ENCODE results near the gene SOHLH1. TPM values are rescaled to one million over a fixed set of nuclear protein-coding genes. Genes with fewer than 3 reads are reported as not detected.

SOHLH1 gene
- total RNA-seq, 1 experiment from 2014 or later = not detected

DNA sequence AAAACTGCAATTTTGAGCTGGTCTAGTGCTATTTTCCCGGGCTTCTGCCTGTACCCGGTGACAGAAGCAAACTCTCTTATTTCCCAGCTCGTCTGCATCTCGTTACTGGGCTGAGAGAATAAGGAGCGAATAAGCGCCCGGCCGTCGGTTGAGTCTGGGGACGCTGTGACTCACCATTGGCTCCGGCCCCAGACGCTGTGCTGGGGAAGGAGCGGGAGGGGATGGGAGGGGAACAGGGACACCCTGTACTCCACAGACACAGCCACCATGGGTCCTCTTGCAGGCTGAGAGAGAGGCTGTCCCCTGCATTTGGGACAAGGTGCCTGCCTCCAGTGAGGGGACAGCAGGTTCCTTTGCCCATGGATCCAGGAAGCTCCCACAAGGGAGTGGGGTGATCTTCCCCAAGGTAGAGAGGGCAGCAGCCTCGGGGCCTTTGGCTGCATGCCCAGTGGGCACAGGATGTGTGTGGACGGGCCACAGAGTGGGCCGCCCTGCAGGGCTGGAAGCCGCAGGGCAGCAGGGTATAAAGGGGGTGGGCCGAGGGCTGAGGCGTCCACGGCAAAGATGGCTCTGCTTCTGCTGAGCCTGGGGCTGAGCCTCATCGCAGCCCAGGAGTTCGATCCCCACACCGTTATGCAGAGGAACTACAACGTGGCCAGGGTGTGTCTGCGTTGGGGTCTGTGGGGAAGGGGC is 36.4 kb downstream of the SOHLH1 start, which contains the start of gene LCN9:
Gene LCN9, plus strand, starts transcription at position 552 of the 693 bp plus-strand sequence. Its CDS starts 13 bp downstream, at position 565.
- DNase-seq (ENCODE audit: low read depth) = peak; percentile 57

GRCh38 chr9:135661816-135662560 is 37.3 kb downstream of the SOHLH1 start:
- DNase-seq (ENCODE audit: low read depth) = no peak

DNA sequence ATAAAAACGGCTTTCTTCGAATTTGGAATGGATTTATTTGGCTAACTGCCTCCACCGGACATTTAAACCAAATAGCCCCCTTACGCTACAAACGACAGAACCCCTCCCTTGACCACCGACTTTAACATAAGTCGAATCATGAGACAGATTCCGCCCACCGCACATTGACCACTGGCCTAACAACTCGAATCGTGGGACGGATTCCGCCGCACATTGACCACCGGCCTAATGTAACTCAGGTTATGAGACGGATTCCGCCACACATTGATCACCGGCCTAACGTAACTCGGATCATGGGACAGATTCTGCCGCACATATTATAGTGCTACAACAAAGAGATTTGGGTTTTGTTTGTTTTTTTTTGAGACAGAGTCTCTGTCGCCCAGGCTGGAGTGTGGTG is 38.9 kb downstream of the SOHLH1 start:
- no peak for DNase-seq (ENCODE audit: low read depth)

- DNase-seq (ENCODE audit: low read depth) = no peak
Measured at GRCh38 chr9:135659252-135659651, 40.0 kb downstream of the SOHLH1 start.

- no peak for DNase-seq (ENCODE audit: low read depth)
Measured at GRCh38 chr9:135657416-135657815, 41.9 kb downstream of the SOHLH1 start.

DNA sequence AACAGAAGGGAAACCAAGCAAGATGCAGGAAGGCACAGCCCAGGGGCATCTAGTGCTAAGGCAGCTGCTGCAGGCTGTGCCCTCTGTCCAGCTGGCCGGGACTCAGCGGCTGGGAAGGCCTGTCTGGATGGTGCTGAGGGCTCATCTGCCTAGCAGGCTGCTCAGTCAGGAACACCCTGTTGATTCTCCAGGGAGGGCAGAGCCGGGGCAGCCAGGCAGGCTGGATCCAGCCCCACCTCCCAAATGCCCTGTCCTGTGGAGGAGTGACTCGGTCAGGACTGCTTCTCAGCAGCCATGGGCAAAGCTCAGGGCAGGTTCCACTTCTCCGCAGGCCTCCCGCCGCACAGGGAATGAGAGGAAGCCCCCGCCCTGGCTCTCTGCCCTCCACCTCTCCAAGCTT is 44.0 kb downstream of the SOHLH1 start:
- no peak for DNase-seq (ENCODE audit: low read depth)

DNA sequence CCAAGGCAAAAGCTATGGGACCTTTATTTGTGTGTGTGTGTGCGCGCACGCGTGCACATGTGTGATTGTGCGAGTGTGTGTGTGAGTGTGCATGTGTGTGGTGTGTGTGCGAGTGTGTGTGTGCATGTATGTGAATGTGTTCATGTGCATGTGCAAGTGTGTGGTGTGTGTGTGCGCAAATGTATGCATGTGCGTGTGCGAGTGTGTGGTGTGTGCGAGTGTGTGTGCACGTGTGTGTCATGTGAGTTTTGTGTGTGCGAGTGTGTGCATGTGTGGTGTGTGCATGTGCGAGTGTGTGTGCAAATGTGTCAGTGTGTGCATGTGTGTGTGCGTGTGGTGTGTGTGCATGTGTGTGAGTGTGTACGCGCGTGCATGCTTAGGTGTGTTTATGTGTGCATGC is 48.9 kb downstream of the SOHLH1 start:
- no peak for DNase-seq (ENCODE audit: low read depth)

DNA sequence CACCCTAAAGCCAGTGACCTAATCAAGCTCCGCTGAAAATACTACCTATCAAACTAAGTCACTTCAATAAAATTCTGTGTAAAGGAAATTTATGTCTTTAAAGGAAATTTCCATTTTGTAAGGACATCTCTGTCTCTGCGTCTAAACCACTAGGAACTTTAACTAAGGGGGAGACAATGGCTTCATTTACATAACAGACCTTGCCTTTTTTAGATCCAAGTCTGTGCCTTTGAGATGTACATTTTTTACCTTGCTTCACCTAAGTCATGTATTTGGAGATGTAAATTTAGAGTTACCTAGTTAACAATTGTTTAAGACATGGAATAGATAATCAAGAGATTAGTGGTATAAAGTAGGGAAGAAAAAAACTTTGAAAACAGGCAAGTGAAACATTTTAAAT is 49.8 kb downstream of the SOHLH1 start:
- no peak for DNase-seq (ENCODE audit: low read depth)

DNA sequence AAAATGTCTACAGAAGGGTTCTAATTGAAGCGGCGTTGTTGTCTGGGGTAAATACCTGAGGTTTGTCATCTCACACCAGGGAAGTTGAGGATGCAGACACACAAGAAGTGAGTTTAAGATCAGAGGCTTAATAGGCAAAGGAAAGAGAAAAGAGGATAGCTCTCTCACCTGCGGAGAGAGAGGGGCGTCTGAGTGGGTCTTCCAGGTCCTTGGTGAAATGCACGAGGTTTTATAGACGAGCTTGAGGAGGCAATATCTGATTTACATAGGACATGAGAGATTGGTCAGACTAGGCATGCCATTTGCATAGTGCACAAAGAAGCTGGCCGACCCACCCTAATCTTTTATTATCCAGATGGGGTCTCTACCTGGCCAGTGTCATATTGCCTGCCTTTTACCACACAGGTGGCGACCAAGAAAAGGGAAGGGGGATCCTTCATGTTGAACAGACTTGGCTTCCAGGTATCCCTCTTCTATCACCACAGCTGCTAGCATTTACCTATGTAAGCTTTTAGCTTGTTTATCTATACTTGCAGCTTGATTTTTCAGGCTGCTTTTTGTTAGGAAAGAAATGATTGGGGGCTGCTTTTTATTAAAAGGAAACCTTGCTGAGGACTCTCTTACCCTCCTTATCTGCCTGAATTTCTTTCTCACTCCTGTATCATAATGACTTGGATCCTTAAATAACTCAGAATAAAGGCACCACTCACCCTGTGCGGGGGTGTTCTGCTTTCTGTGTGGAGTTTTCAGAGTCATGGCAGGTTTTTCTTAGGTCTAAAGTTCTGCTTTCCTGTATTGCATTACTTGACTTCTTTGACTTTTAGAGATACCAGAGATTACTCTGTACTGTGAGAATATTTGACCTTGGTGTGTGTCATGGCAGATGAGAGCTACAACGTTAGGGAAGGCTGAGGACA is 50.5 kb downstream of the SOHLH1 start:
- no peak for DNase-seq (ENCODE audit: low read depth)

- DNase-seq (ENCODE audit: low read depth) = no peak
Measured at GRCh38 chr9:135647884-135648283, 51.4 kb downstream of the SOHLH1 start.

DNA sequence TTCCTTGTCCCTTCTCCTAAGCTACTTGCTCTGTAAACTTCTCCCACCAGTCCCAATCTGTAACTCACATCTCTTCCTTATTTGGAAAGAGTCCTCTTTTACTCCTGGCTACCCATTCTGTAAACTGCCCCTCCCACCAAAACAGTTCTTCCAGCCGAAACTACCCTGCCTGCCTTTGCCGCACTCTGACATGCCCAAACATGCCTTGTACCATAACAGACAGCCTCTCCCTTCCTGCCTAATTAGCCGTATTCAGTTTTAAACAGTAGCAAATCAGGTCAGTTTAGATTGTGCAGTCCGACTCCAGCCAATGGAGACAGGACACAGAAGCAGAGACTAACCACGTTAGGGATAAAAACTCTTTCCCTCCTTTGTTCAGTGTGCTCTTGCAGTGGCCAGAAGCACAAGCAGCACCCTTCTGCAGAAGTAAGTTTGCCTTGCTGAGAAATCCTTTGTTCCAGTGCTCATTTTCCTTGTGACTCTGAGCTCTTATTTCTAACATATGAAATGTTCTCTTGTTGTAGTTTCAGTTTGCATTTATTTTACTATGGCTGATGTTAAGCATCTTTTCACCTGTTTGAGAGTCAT is 54.6 kb downstream of the SOHLH1 start:
- DNase-seq (ENCODE audit: low read depth) = no peak

Other genes starting within 250 kb of the SOHLH1 start
- gene PPP1R26, start 219.7 kb downstream of the SOHLH1 start, total RNA-seq (2014; rRNA removed; shearing (Covaris generic)) = 31.9 and 36.2 TPM in 2 replicates
- 106 and 170 TPM in 2 replicates for gene MRPS2, start 198.8 kb downstream of the SOHLH1 start, total RNA-seq (2014; rRNA removed; shearing (Covaris generic))
- gene LCN1, start 178.0 kb downstream of the SOHLH1 start, total RNA-seq (2014; rRNA removed; shearing (Covaris generic)) = 0.33 TPM in 1 of 2 replicates, not detected in the other
- gene OBP2A, start 153.4 kb downstream of the SOHLH1 start, total RNA-seq (2014; rRNA removed; shearing (Covaris generic)) = 0.24 TPM in 1 of 2 replicates, not detected in the other
- gene PAEP, start 137.7 kb downstream of the SOHLH1 start, total RNA-seq (2014; rRNA removed; shearing (Covaris generic)) = 15.7 and 17.5 TPM in 2 replicates
- not detected in 2 replicates for gene GLT6D1, start 59.9 kb downstream of the SOHLH1 start, total RNA-seq (2014; rRNA removed; shearing (Covaris generic))
- gene LCN9, start 36.2 kb downstream of the SOHLH1 start, total RNA-seq (2014; rRNA removed; shearing (Covaris generic)) = not detected in 2 replicates
- gene KCNT1, start 2.7 kb upstream of the SOHLH1 start, total RNA-seq (2014; rRNA removed; shearing (Covaris generic)) = not detected in 2 replicates
- gene CAMSAP1, start 208.1 kb upstream of the SOHLH1 start, total RNA-seq (2014; rRNA removed; shearing (Covaris generic)) = 25.6 and 26.0 TPM in 2 replicates

All from HT1080 (cell line).